ENCODE data around the gene CCL5. TPM values are rescaled to one million over a fixed set of nuclear protein-coding genes. Genes with fewer than 3 reads are reported as not detected.

Gene CCL5
- polyA plus RNA-seq, 1 donor (not counting 4 experiments of a cell fraction or from before 2014, with no cell fraction given): 0.46 TPM

DNA sequence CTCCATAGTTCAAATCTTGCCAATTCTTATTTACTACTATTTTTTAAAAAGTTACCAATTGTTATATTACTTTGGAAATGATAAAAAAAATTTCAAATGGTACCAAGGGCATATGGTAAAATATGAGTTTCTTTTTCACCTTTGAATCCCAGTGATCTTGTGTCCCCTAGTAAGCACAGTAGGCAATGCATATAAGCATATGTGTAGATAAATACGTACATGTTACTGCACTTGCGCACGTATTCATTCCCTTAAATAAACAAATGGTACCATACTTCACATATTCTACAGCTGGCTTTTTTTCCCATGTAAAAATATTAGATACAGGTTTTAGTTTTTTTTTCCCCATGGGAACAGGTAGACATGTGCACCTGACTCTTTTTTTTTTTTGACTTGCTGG lies 39.1 kb downstream of the CCL5 start:
- no peak overlapping the region for H3K4me3 ChIP-seq (ENCODE audit: control insufficient read depth in 2 of 3, extremely low read depth in 1 of 3, insufficient read depth in 2 of 3, low read depth in 1 of 3, low read length in 3 of 3)
- no peak for FAIRE-seq
- TF ChIP-seq EZH2 (IDR thresholded peaks at IDR 0.05; ENCODE audit: low read length): no peak
- TF ChIP-seq, protein P1, sequence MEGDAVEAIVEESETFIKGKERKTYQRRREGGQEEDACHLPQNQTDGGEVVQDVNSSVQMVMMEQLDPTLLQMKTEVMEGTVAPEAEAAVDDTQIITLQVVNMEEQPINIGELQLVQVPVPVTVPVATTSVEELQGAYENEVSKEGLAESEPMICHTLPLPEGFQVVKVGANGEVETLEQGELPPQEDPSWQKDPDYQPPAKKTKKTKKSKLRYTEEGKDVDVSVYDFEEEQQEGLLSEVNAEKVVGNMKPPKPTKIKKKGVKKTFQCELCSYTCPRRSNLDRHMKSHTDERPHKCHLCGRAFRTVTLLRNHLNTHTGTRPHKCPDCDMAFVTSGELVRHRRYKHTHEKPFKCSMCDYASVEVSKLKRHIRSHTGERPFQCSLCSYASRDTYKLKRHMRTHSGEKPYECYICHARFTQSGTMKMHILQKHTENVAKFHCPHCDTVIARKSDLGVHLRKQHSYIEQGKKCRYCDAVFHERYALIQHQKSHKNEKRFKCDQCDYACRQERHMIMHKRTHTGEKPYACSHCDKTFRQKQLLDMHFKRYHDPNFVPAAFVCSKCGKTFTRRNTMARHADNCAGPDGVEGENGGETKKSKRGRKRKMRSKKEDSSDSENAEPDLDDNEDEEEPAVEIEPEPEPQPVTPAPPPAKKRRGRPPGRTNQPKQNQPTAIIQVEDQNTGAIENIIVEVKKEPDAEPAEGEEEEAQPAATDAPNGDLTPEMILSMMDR (optimal IDR thresholded peaks at IDR 0.05 in 1 of 3, IDR thresholded peaks at IDR 0.05 in 1 of 3, conservative IDR thresholded peaks at IDR 0.05 in 1 of 3; ENCODE audit: extremely low read depth in 1 of 3, insufficient read depth in 2 of 3, low read length in 3 of 3): no peak
- no peaks in the 10 kb centered on the region for H3K9me3 ChIP-seq (ENCODE audit: control insufficient read depth, low read depth, low read length)
- H3K9ac ChIP-seq (ENCODE audit: control insufficient read depth, extremely low read depth, insufficient read depth, low read length): no peak overlapping the region
- no peaks in the 10 kb centered on the region for H3K27me3 ChIP-seq (ENCODE audit: control insufficient read depth, extremely low read depth, insufficient read depth, low read length)
- no peak for DNase-seq (ENCODE audit: low read depth, low spot score)
- no peak overlapping the region for H3K4me2 ChIP-seq (ENCODE audit: control insufficient read depth, extremely low read depth, insufficient read depth, low read depth, low read length)
- no peak overlapping the region for H2AFZ ChIP-seq (ENCODE audit: control insufficient read depth, low read length)
- H3K27ac ChIP-seq (ENCODE audit: control insufficient read depth, insufficient read depth, low read length): no peak overlapping the region
- H4K20me1 ChIP-seq (ENCODE audit: control insufficient read depth, extremely low read depth, insufficient read depth, low read length): no peaks in the 10 kb centered on the region
- H3K9me1 ChIP-seq (ENCODE audit: control insufficient read depth, extremely low read depth, insufficient read depth, low read length): no peaks in the 10 kb centered on the region
- H3K36me3 ChIP-seq (ENCODE audit: control insufficient read depth in 2 of 2, extremely low read depth in 1 of 2, insufficient read depth in 2 of 2, low read length in 2 of 2): peaks cover 25 to 39% of the 10 kb centered on the region in 2 experiments
- dilution Hi-C loops (cut with MboI; ENCODE audit: extremely low pct_ligation_motif_present, low sequenced_read_pairs): no loop called here
- H3K4me1 ChIP-seq (ENCODE audit: control insufficient read depth, extremely low read depth, insufficient read depth, low read length): no peaks in the 10 kb centered on the region
- no peaks in the 10 kb centered on the region for H3K79me2 ChIP-seq (ENCODE audit: control insufficient read depth, insufficient read depth, low read length)

DNA sequence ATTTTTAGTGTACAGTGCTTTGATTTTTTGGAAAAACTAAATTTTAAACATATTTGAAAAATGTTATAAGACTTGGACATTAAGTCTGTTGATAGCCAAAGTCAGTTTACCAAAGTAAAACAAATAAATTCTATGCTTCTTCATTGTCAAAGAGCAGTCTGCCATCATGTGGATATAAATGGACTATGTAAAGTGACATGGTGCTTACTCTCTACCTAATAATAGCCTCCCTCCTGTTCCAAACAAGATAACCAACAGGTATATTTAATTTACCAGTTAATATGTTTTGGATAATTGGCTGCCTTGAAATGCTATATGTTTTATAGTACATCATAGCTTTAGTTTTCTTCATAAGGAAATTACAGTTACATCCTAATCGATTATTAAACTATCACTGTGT lies 55.0 kb downstream of the CCL5 start:
- no peak for DNase-seq (ENCODE audit: low read depth, low spot score)
- no peaks in the 10 kb centered on the region for H3K4me1 ChIP-seq (ENCODE audit: control insufficient read depth, extremely low read depth, insufficient read depth, low read length)
- no peaks in the 10 kb centered on the region for H3K9me1 ChIP-seq (ENCODE audit: control insufficient read depth, extremely low read depth, insufficient read depth, low read length)
- dilution Hi-C loops (cut with MboI; ENCODE audit: extremely low pct_ligation_motif_present, low sequenced_read_pairs): no loop called here
- H2AFZ ChIP-seq (ENCODE audit: control insufficient read depth, low read length): no peak overlapping the region
- no peak overlapping the region for H3K9ac ChIP-seq (ENCODE audit: control insufficient read depth, extremely low read depth, insufficient read depth, low read length)
- no peaks in the 10 kb centered on the region for H4K20me1 ChIP-seq (ENCODE audit: control insufficient read depth, extremely low read depth, insufficient read depth, low read length)
- H3K4me2 ChIP-seq (ENCODE audit: control insufficient read depth, extremely low read depth, insufficient read depth, low read depth, low read length): no peak overlapping the region
- no peak overlapping the region for H3K4me3 ChIP-seq (ENCODE audit: control insufficient read depth in 2 of 3, extremely low read depth in 1 of 3, insufficient read depth in 2 of 3, low read depth in 1 of 3, low read length in 3 of 3)
- peaks cover 6 to 22% of the 10 kb centered on the region in 2 experiments for H3K36me3 ChIP-seq (ENCODE audit: control insufficient read depth in 2 of 2, extremely low read depth in 1 of 2, insufficient read depth in 2 of 2, low read length in 2 of 2)
- H3K27me3 ChIP-seq (ENCODE audit: control insufficient read depth, extremely low read depth, insufficient read depth, low read length): no peaks in the 10 kb centered on the region
- no peak for FAIRE-seq
- TF ChIP-seq, protein P1 (optimal IDR thresholded peaks at IDR 0.05 in 1 of 3, IDR thresholded peaks at IDR 0.05 in 1 of 3, conservative IDR thresholded peaks at IDR 0.05 in 1 of 3; ENCODE audit: extremely low read depth in 1 of 3, insufficient read depth in 2 of 3, low read length in 3 of 3): no peak
- no peak for TF ChIP-seq EZH2 (IDR thresholded peaks at IDR 0.05; ENCODE audit: low read length)
- H3K9me3 ChIP-seq (ENCODE audit: control insufficient read depth, low read depth, low read length): no peaks in the 10 kb centered on the region
- H3K79me2 ChIP-seq (ENCODE audit: control insufficient read depth, insufficient read depth, low read length): peaks cover 20% of the 10 kb centered on the region
- H3K27ac ChIP-seq (ENCODE audit: control insufficient read depth, insufficient read depth, low read length): no peak overlapping the region

Small RNAs within 50 kb of the gene (small RNA-seq; reads per million reads assigned to genes)
- 0.94 to 4.3 (median 2.3) reads per million in 3 experiments for gene RF00100 (ENCODE audit: insufficient read length in 3 of 3, low read depth in 3 of 3, low replicate concordance in 1 of 3)

Other genes starting within 250 kb of the CCL5 start
- 0.07 to 0.32 TPM (median 0.30 TPM) in 3 replicates for gene RASL10B, start 148.7 kb downstream of the CCL5 start, polyA plus RNA-seq
- 0.02 to 0.05 TPM (median 0.05 TPM) in 3 replicates for gene GAS2L2, start 127.1 kb downstream of the CCL5 start, polyA plus RNA-seq
- gene C17orf50, start 119.5 kb downstream of the CCL5 start, polyA plus RNA-seq: not detected in 3 replicates
- 13.7 to 43.5 TPM (median 21.3 TPM) in 3 replicates for gene MMP28, start 84.7 kb downstream of the CCL5 start, polyA plus RNA-seq
- gene TAF15, start 70.9 kb downstream of the CCL5 start, polyA plus RNA-seq: 30.8 to 101 TPM (median 57.1 TPM) in 3 replicates
- not detected in 3 replicates for gene HEATR9, start 11.5 kb downstream of the CCL5 start, polyA plus RNA-seq
- gene RDM1, start 50.4 kb upstream of the CCL5 start, polyA plus RNA-seq: 0.40 to 1.1 TPM (median 0.87 TPM) in 3 replicates
- gene LYZL6, start 63.4 kb upstream of the CCL5 start, polyA plus RNA-seq: not detected in 3 replicates
- gene CCL16, start 101.1 kb upstream of the CCL5 start, polyA plus RNA-seq: not detected in 3 replicates
- not detected in 3 replicates for gene CCL14, start 106.4 kb upstream of the CCL5 start, polyA plus RNA-seq
- not detected in 3 replicates for gene CCL15, start 121.2 kb upstream of the CCL5 start, polyA plus RNA-seq
- not detected in 3 replicates for gene CCL23, start 137.6 kb upstream of the CCL5 start, polyA plus RNA-seq
- not detected in 3 replicates for gene CCL18, start 183.9 kb upstream of the CCL5 start, polyA plus RNA-seq
- 0.48 TPM in 1 of 3 replicates, not detected in the others for gene CCL3, start 209.8 kb upstream of the CCL5 start, polyA plus RNA-seq
- gene CCL4, start 223.5 kb upstream of the CCL5 start, polyA plus RNA-seq: 0.21 TPM in 1 of 3 replicates, not detected in the others